SJCRH30 (cell line): ENCODE data around the gene NFIB. TPM values are rescaled to one million over a fixed set of nuclear protein-coding genes. Genes with fewer than 3 reads are reported as not detected.

Experiments used
- DNase-seq, 2 experiments: peaks; one replicate each; pipeline ENCODE4 v3.0.0-alpha.2; 2015 to 2020
- H3K27ac ChIP-seq: fragments of 250-450 bp; sonication (Bioruptor Pico); 2 replicates; pipeline ENCODE4 v1.5.1; 2020; ENCODE audit warnings: mild to moderate bottlenecking, moderate library complexity
- H3K27me3 ChIP-seq: fragments of 250-450 bp; sonication (Bioruptor Pico); 2 replicates; pipeline ENCODE4 v1.5.1; 2020; ENCODE audit warnings: mild to moderate bottlenecking, moderate library complexity
- H3K36me3 ChIP-seq: fragments of 250-450 bp; sonication (Bioruptor Pico); 2 replicates; pipeline ENCODE4 v1.5.1; 2020; ENCODE audit warnings: mild to moderate bottlenecking, moderate library complexity
- H3K4me1 ChIP-seq: fragments of 250-450 bp; sonication (Bioruptor Pico); 2 replicates; pipeline ENCODE4 v1.5.1; 2020; ENCODE audit warnings: mild to moderate bottlenecking, moderate library complexity
- H3K4me3 ChIP-seq: fragments of 250-450 bp; sonication (Bioruptor Pico); 2 replicates; pipeline ENCODE4 v1.5.1; 2020; ENCODE audit warnings: mild to moderate bottlenecking, moderate library complexity
- H3K9me3 ChIP-seq: fragments of 250-450 bp; sonication (Bioruptor Pico); replicated peaks from 2 replicates; pipeline ENCODE4 v1.5.1; 2020; ENCODE audit warnings: mild to moderate bottlenecking, moderate library complexity
- total RNA-seq: library from RNA; depleted of rRNA; stranded (reverse); fragments of >200 nt; shearing (Covaris generic); gene quantifications from 2 replicates; pipeline ENCODE4 v1.2.3, GENCODE V29; 2014

Gene NFIB
- total RNA-seq, 1 experiment from 2014 or later: 48.1 TPM

GRCh38 chr9:14318361-14318760, 4.4 kb upstream of the NFIB start:
- H3K27ac ChIP-seq: no peak overlapping the region
- no peaks in the 10 kb centered on the region for H3K36me3 ChIP-seq
- no peak for DNase-seq
- no peaks in the 10 kb centered on the region for H3K27me3 ChIP-seq
- H3K4me3 ChIP-seq: no peak overlapping the region
- no peaks in the 10 kb centered on the region for H3K9me3 ChIP-seq
- peaks cover 17% of the 10 kb centered on the region for H3K4me1 ChIP-seq

GRCh38 chr9:14317667-14318320, 3.9 kb upstream of the NFIB start:
- DNase-seq: no peak
- Histone ChIP-seq H3K4me1 (peaks cover 17% of the 10 kb centered on the region), H3K27ac (peak overlapping the region; percentile 96; the same call in 1 of the 2 replicates), H3K4me3 (no peak overlapping the region), H3K9me3 (no peaks in the 10 kb centered on the region), H3K36me3 (no peaks in the 10 kb centered on the region), H3K27me3 (no peaks in the 10 kb centered on the region)

GRCh38 chr9:14316602-14317300, 2.8 kb upstream of the NFIB start:
- peak; percentile 24 to 48 for DNase-seq
- H3K27ac ChIP-seq: peak overlapping the region; percentile 96
- H3K9me3 ChIP-seq: no peaks in the 10 kb centered on the region
- H3K36me3 ChIP-seq: no peaks in the 10 kb centered on the region
- H3K27me3 ChIP-seq: no peaks in the 10 kb centered on the region
- peaks cover 17% of the 10 kb centered on the region for H3K4me1 ChIP-seq
- H3K4me3 ChIP-seq: peak overlapping the region; percentile 79

GRCh38 chr9:14315875-14316601, 2.1 kb upstream of the NFIB start:
- H3K27ac ChIP-seq: peak overlapping the region; percentile 96

GRCh38 chr9:14314929-14315874, 1.3 kb upstream of the NFIB start:
- DNase-seq: peak; percentile 89 to 93
- no peaks in the 10 kb centered on the region for H3K27me3 ChIP-seq
- H3K27ac ChIP-seq: peak overlapping the region; percentile 96
- peaks cover 22% of the 10 kb centered on the region for H3K4me1 ChIP-seq
- H3K36me3 ChIP-seq: no peaks in the 10 kb centered on the region
- peak overlapping the region; percentile 79 for H3K4me3 ChIP-seq
- H3K9me3 ChIP-seq: no peaks in the 10 kb centered on the region

More at GRCh38 chr9:14315875-14316601, 2.1 kb upstream of the NFIB start:
- Histone ChIP-seq H3K4me1 (peaks cover 17% of the 10 kb centered on the region), H3K9me3 (no peaks in the 10 kb centered on the region), H3K36me3 (no peaks in the 10 kb centered on the region), H3K27me3 (no peaks in the 10 kb centered on the region), H3K4me3 (peak overlapping the region; percentile 79)
- peak; percentile 56 to 68 for DNase-seq

- Histone ChIP-seq H3K36me3 (no peaks in the 10 kb centered on the region), H3K27ac (peak overlapping the region; percentile 96), H3K4me3 (peak overlapping the region; percentile 79), H3K27me3 (no peaks in the 10 kb centered on the region), H3K4me1 (peaks cover 23% of the 10 kb centered on the region), H3K9me3 (no peaks in the 10 kb centered on the region)
- DNase-seq: peak; percentile 72 to 81
These were observed 535 bp upstream of the NFIB start for GRCh38 chr9:14314424-14314928.

GRCh38 chr9:14313378-14313940, 482 bp downstream of the NFIB start:
- Histone ChIP-seq H3K27me3 (no peaks in the 10 kb centered on the region), H3K4me1 (peaks cover 23% of the 10 kb centered on the region), H3K9me3 (no peaks in the 10 kb centered on the region), H3K36me3 (no peaks in the 10 kb centered on the region), H3K4me3 (peak overlapping the region; percentile 79), H3K27ac (peak overlapping the region; percentile 95)
- peak; percentile 43 to 67 for DNase-seq

GRCh38 chr9:14312719-14313377, 1.1 kb downstream of the NFIB start:
- H3K9me3 ChIP-seq: no peaks in the 10 kb centered on the region
- peak; percentile 64 to 71 for DNase-seq
- H3K4me1 ChIP-seq: peaks cover 22% of the 10 kb centered on the region
- H3K27ac ChIP-seq: peak overlapping the region; percentile 95
- no peaks in the 10 kb centered on the region for H3K36me3 ChIP-seq
- H3K27me3 ChIP-seq: no peaks in the 10 kb centered on the region
- H3K4me3 ChIP-seq: peak overlapping the region; percentile 79

- H3K36me3 ChIP-seq: peaks cover 6% of the 10 kb centered on the region
- no peak for DNase-seq
- peak overlapping the region; percentile 79 for H3K4me3 ChIP-seq
- H3K9me3 ChIP-seq: no peaks in the 10 kb centered on the region
- peak overlapping the region; percentile 95 for H3K27ac ChIP-seq
- no peaks in the 10 kb centered on the region for H3K27me3 ChIP-seq
- H3K4me1 ChIP-seq: peaks cover 15% of the 10 kb centered on the region
These were observed 1.8 kb downstream of the NFIB start for GRCh38 chr9:14311956-14312685.

- Histone ChIP-seq H3K27ac (peak overlapping the region; percentile 95), H3K4me1 (peaks cover 14% of the 10 kb centered on the region), H3K4me3 (peak overlapping the region; percentile 79), H3K27me3 (no peaks in the 10 kb centered on the region), H3K9me3 (no peaks in the 10 kb centered on the region), H3K36me3 (peaks cover 13% of the 10 kb centered on the region)
- no peak for DNase-seq
These were observed 2.6 kb downstream of the NFIB start for GRCh38 chr9:14311171-14311949.

GRCh38 chr9:14310311-14310710, 3.6 kb downstream of the NFIB start:
- H3K36me3 ChIP-seq: peaks cover 23% of the 10 kb centered on the region
- H3K27ac ChIP-seq: no peak overlapping the region
- H3K4me3 ChIP-seq: peak overlapping the region; percentile 79
- no peaks in the 10 kb centered on the region for H3K9me3 ChIP-seq
- H3K27me3 ChIP-seq: no peaks in the 10 kb centered on the region
- H3K4me1 ChIP-seq: peaks cover 14% of the 10 kb centered on the region
- no peak for DNase-seq

GRCh38 chr9:14309403-14309802, 4.5 kb downstream of the NFIB start:
- no peak overlapping the region for H3K27ac ChIP-seq
- H3K36me3 ChIP-seq: peaks cover 29% of the 10 kb centered on the region
- H3K4me1 ChIP-seq: peaks cover 14% of the 10 kb centered on the region
- H3K4me3 ChIP-seq: no peak overlapping the region
- H3K27me3 ChIP-seq: no peaks in the 10 kb centered on the region
- H3K9me3 ChIP-seq: no peaks in the 10 kb centered on the region
- DNase-seq: peak in 1 of 2 experiments; percentile 52
